Naive thymus-derived CD4-positive, alpha-beta T cell (primary cell): Measurements from ENCODE around the gene SCRG1. TPM values are rescaled to one million over a fixed set of nuclear protein-coding genes. Genes with fewer than 3 reads are reported as not detected.

Experiments used
- ATAC-seq: fragments of 150-1000 bp; cut with Tn5 transposase; 2 replicates; pipeline ENCODE4 v1.10.0; 2021; ENCODE audit warnings: mild to moderate bottlenecking, moderate library complexity
- CTCF ChIA-PET: fragments of 350-600 bp; sonication (Branson Sonifier 250); formaldehyde crosslinking; loops from one replicate; lab custom pipeline; 2021; ENCODE audit warnings: antibody characterized with exemption; lab: Charles Lee
- POLR2A ChIA-PET: fragments of 350-600 bp; sonication (Branson Sonifier 250); formaldehyde crosslinking; loops from one replicate; lab custom pipeline; 2021; ENCODE audit warnings: antibody characterized with exemption, inconsistent platforms; lab: Charles Lee
- DNase-seq, 9 donors: peaks; one replicate each; pipeline versions ENCODE4 v3.0.0 to v3.0.0-alpha.2; 2020 to 2022; ENCODE audit warnings: mixed read lengths in 1 of 9
- H3K27ac ChIP-seq: one replicate; pipeline ENCODE4 v1.7.0; 2013; ENCODE audit warnings: mild to moderate bottlenecking, low read depth, low read length, moderate library complexity
- H3K27me3 ChIP-seq, 2 donors: one replicate each; pipeline ENCODE4 v1.7.0; 2013; ENCODE audit warnings: low read length in 2 of 2, mild to moderate bottlenecking in 2 of 2, moderate library complexity in 2 of 2; ENCODE audit not compliant: control insufficient read depth in 2 of 2, insufficient read depth in 2 of 2
- H3K36me3 ChIP-seq, 3 experiments: 1 replicate in 2 of 3; 2 replicates in 1 of 3; pipeline ENCODE4 v1.7.0; 2013; ENCODE audit warnings: low read length in 3 of 3, mild to moderate bottlenecking in 3 of 3, moderate library complexity in 1 of 3; ENCODE audit not compliant: insufficient read depth in 3 of 3, control insufficient read depth in 2 of 3
- H3K4me1 ChIP-seq, 2 donors: one replicate each; pipeline ENCODE4 v1.7.0; 2013; ENCODE audit warnings: low read length in 2 of 2, mild to moderate bottlenecking in 2 of 2, moderate library complexity in 1 of 2; ENCODE audit not compliant: control insufficient read depth in 2 of 2, insufficient read depth in 2 of 2
- H3K4me3 ChIP-seq: 2 replicates; pipeline ENCODE4 v1.7.0; 2013; ENCODE audit warnings: mild to moderate bottlenecking, low read length
- H3K9me3 ChIP-seq, 3 experiments: 1 replicate in 2 of 3; 2 replicates in 1 of 3; pipeline ENCODE4 v1.7.0; 2013; ENCODE audit warnings: low read length in 3 of 3; ENCODE audit not compliant: control insufficient read depth in 2 of 3
- H3K27ac Mint-ChIP-seq, 9 donors: one replicate each; pipeline ENCODE4 v1.8.0; 2020 to 2022; ENCODE audit warnings: mixed read lengths in 9 of 9, mild to moderate bottlenecking in 8 of 9, moderate library complexity in 5 of 9, inconsistent platforms in 2 of 9
- H3K27me3 Mint-ChIP-seq, 5 donors: one replicate each; pipeline ENCODE4 v1.8.0; 2021 to 2022; ENCODE audit warnings: mixed read lengths in 5 of 5, mild to moderate bottlenecking in 1 of 5
- H3K36me3 Mint-ChIP-seq, 5 donors: one replicate each; pipeline ENCODE4 v1.8.0; 2020 to 2022; ENCODE audit warnings: mixed read lengths in 5 of 5, mild to moderate bottlenecking in 3 of 5, inconsistent platforms in 1 of 5
- H3K4me1 Mint-ChIP-seq, 7 donors: one replicate each; pipeline ENCODE4 v1.8.0; 2020 to 2022; ENCODE audit warnings: mixed read lengths in 7 of 7, mild to moderate bottlenecking in 3 of 7, inconsistent platforms in 1 of 7
- H3K4me3 Mint-ChIP-seq, 10 donors: one replicate each; pipeline ENCODE4 v1.8.0; 2020 to 2022; ENCODE audit warnings: mild to moderate bottlenecking in 10 of 10, mixed read lengths in 10 of 10, moderate library complexity in 6 of 10, inconsistent platforms in 2 of 10
- H3K9me3 Mint-ChIP-seq, 11 donors: one replicate each; pipeline ENCODE4 v1.8.0; 2020 to 2022; ENCODE audit warnings: mixed read lengths in 11 of 11, mild to moderate bottlenecking in 4 of 11, inconsistent platforms in 1 of 11, moderate library complexity in 1 of 11
- intact Hi-C, 2 donors: fragments of 100-400 bp; cut with micrococcal nuclease; formaldehyde crosslinking; loops; one replicate each; pipeline ENCODE4 v1.15.1; 2023
- polyA plus RNA-seq, 2 donors: library from polyadenylated mRNA; unstranded; fragments of 300-500 nt; fragmentation: Illumina TruSeq; gene quantifications; one replicate each; pipeline ENCODE4 v1.2.3, GENCODE V29; 2021
- total RNA-seq, 6 experiments: library from RNA in 5 of 6; stranded (reverse) in 5 of 6; gene quantifications; 1 replicate in 5 of 6; 2 replicates in 1 of 6; pipeline ENCODE4 v1.2.3 and lab custom pipeline; 2021 to 2026

The SCRG1 gene
- total and polyA plus RNA-seq, 7 experiments from 2014 or later = not detected

- ChIA-PET CTCF (no interaction called here), POLR2A (no interaction called here)
- Histone ChIP-seq H3K36me3 (no peaks in the 10 kb centered on the region), H3K9me3 (no peaks in the 10 kb centered on the region), H3K4me1 (no peaks in the 10 kb centered on the region), H3K4me3 (no peak overlapping the region), H3K27ac (no peak overlapping the region), H3K27me3 (no peaks in the 10 kb centered on the region)
- no peak overlapping the region for H3K4me3 Mint-ChIP-seq
- intact Hi-C loops = no loop called here
- no peaks in the 10 kb centered on the region for H3K9me3 Mint-ChIP-seq
- no peak for DNase-seq
- peaks cover 0 to 39% (median 28%) of the 10 kb centered on the region in 5 donors for H3K27me3 Mint-ChIP-seq
- peaks cover 0 to 2% (median 0%) of the 10 kb centered on the region in 7 donors for H3K4me1 Mint-ChIP-seq
- H3K27ac Mint-ChIP-seq = no peak overlapping the region
- ATAC-seq = no peak
- peaks cover 0 to 18% (median 0%) of the 10 kb centered on the region in 5 donors for H3K36me3 Mint-ChIP-seq
These were observed 7.2 kb downstream of the SCRG1 start for GRCh38 chr4:173391701-173392100.

GRCh38 chr4:173386751-173387150 is 12.2 kb downstream of the SCRG1 start:
- ChIA-PET POLR2A (no interaction called here), CTCF (interaction anchor here (1.2 kb wide), 1 partner anchor 68 kb away, joined by 4 read pairs; no protein-coding TSS in a partner anchor)
- Histone ChIP-seq H3K36me3 (no peaks in the 10 kb centered on the region), H3K4me3 (no peak overlapping the region), H3K27me3 (no peaks in the 10 kb centered on the region), H3K4me1 (no peaks in the 10 kb centered on the region), H3K9me3 (no peaks in the 10 kb centered on the region), H3K27ac (no peak overlapping the region)
- H3K36me3 Mint-ChIP-seq = peaks cover 0 to 2% (median 0%) of the 10 kb centered on the region in 5 donors
- H3K4me3 Mint-ChIP-seq = no peak overlapping the region
- intact Hi-C loops = no loop called here
- ATAC-seq (no peak), DNase-seq (no peak)
- peaks cover 3 to 46% (median 25%) of the 10 kb centered on the region in 5 donors for H3K27me3 Mint-ChIP-seq
- peaks cover 0 to 4% (median 0%) of the 10 kb centered on the region in 7 donors for H3K4me1 Mint-ChIP-seq
- H3K27ac Mint-ChIP-seq = no peak overlapping the region
- no peaks in the 10 kb centered on the region for H3K9me3 Mint-ChIP-seq

- intact Hi-C loops = no loop called here
- no peak for ATAC-seq
- Histone ChIP-seq H3K27me3 (peaks cover 0 to 8% of the 10 kb centered on the region in 2 donors), H3K4me1 (no peaks in the 10 kb centered on the region), H3K36me3 (no peaks in the 10 kb centered on the region), H3K27ac (no peak overlapping the region), H3K4me3 (no peak overlapping the region), H3K9me3 (no peaks in the 10 kb centered on the region)
- CTCF ChIA-PET = no interaction called here
- POLR2A ChIA-PET = interaction anchor here (0.8 to 1.6 kb wide), 2 partner anchors 13 to 49 kb away, joined by 3 to 16 read pairs; partner anchors contain the start of gene HMGB2
- no peak overlapping the region for H3K4me3 Mint-ChIP-seq
- H3K27ac Mint-ChIP-seq = peak overlapping the region in 1 of 9 donors; percentile 2
- H3K9me3 Mint-ChIP-seq = no peaks in the 10 kb centered on the region
- peaks cover 0 to 10% (median 0%) of the 10 kb centered on the region in 7 donors for H3K4me1 Mint-ChIP-seq
- H3K36me3 Mint-ChIP-seq = peaks cover 0 to 9% (median 0%) of the 10 kb centered on the region in 5 donors
- H3K27me3 Mint-ChIP-seq = peaks cover 4 to 47% (median 23%) of the 10 kb centered on the region in 5 donors
- no peak for DNase-seq
These were observed 16.6 kb downstream of the SCRG1 start for GRCh38 chr4:173382349-173382748.

GRCh38 chr4:173381610-173382009 is 17.3 kb downstream of the SCRG1 start:
- intact Hi-C loops = no loop called here
- peaks cover 0 to 9% (median 0%) of the 10 kb centered on the region in 5 donors for H3K36me3 Mint-ChIP-seq
- ATAC-seq (no peak), DNase-seq (no peak)
- ChIA-PET POLR2A (no interaction called here), CTCF (no interaction called here)
- peaks cover 0 to 8% of the 10 kb centered on the region in 2 donors for H3K27me3 ChIP-seq
- H3K4me1 ChIP-seq = no peaks in the 10 kb centered on the region
- no peak overlapping the region for H3K4me3 Mint-ChIP-seq
- no peak overlapping the region for H3K27ac Mint-ChIP-seq
- H3K9me3 Mint-ChIP-seq = no peaks in the 10 kb centered on the region
- H3K4me1 Mint-ChIP-seq = peaks cover 0 to 7% (median 0%) of the 10 kb centered on the region in 7 donors
- H3K9me3 ChIP-seq = no peaks in the 10 kb centered on the region
- no peaks in the 10 kb centered on the region for H3K36me3 ChIP-seq
- peaks cover 4 to 43% (median 23%) of the 10 kb centered on the region in 5 donors for H3K27me3 Mint-ChIP-seq
- H3K4me3 ChIP-seq = no peak overlapping the region
- no peak overlapping the region for H3K27ac ChIP-seq

- DNase-seq (no peak), ATAC-seq (no peak)
- H3K27ac ChIP-seq = no peak overlapping the region
- H3K4me3 ChIP-seq = no peak overlapping the region
- H3K4me1 ChIP-seq = no peaks in the 10 kb centered on the region
- peaks cover 0 to 8% (median 0%) of the 10 kb centered on the region in 7 donors for H3K4me1 Mint-ChIP-seq
- intact Hi-C loops = no loop called here
- no peaks in the 10 kb centered on the region for H3K9me3 Mint-ChIP-seq
- ChIA-PET POLR2A (no interaction called here), CTCF (no interaction called here)
- H3K27me3 Mint-ChIP-seq = peaks cover 4 to 44% (median 23%) of the 10 kb centered on the region in 5 donors
- H3K27me3 ChIP-seq = peaks cover 0 to 8% of the 10 kb centered on the region in 2 donors
- H3K4me3 Mint-ChIP-seq = no peak overlapping the region
- H3K9me3 ChIP-seq = no peaks in the 10 kb centered on the region
- H3K36me3 Mint-ChIP-seq = peaks cover 0 to 12% (median 0%) of the 10 kb centered on the region in 5 donors
- no peaks in the 10 kb centered on the region for H3K36me3 ChIP-seq
- H3K27ac Mint-ChIP-seq = no peak overlapping the region
These were observed 17.9 kb downstream of the SCRG1 start for GRCh38 chr4:173380987-173381386.

GRCh38 chr4:173379929-173380328 is 19.0 kb downstream of the SCRG1 start:
- POLR2A ChIA-PET = no interaction called here
- peaks cover 0 to 15% (median 0%) of the 10 kb centered on the region in 5 donors for H3K36me3 Mint-ChIP-seq
- intact Hi-C loops = loop anchor here in 1 of 2 donors (1.0 kb wide), 1 partner anchor 9 kb away; no protein-coding TSS in a partner anchor
- Histone ChIP-seq H3K4me3 (no peak overlapping the region), H3K27ac (no peak overlapping the region), H3K27me3 (peaks cover 0 to 8% of the 10 kb centered on the region in 2 donors), H3K4me1 (no peaks in the 10 kb centered on the region), H3K36me3 (no peaks in the 10 kb centered on the region), H3K9me3 (no peaks in the 10 kb centered on the region)
- H3K4me3 Mint-ChIP-seq = no peak overlapping the region
- H3K9me3 Mint-ChIP-seq = no peaks in the 10 kb centered on the region
- DNase-seq (no peak), ATAC-seq (no peak)
- peaks cover 0 to 13% (median 0%) of the 10 kb centered on the region in 7 donors for H3K4me1 Mint-ChIP-seq
- H3K27ac Mint-ChIP-seq = no peak overlapping the region
- peaks cover 4 to 45% (median 23%) of the 10 kb centered on the region in 5 donors for H3K27me3 Mint-ChIP-seq
- CTCF ChIA-PET = no interaction called here

- Histone ChIP-seq H3K36me3 (no peaks in the 10 kb centered on the region), H3K27me3 (peaks cover 0 to 18% of the 10 kb centered on the region in 2 donors), H3K27ac (no peak overlapping the region), H3K4me3 (no peak overlapping the region), H3K9me3 (no peaks in the 10 kb centered on the region), H3K4me1 (peaks cover 5 to 6% of the 10 kb centered on the region in 2 donors)
- no peak for DNase-seq
- ChIA-PET CTCF (no interaction called here), POLR2A (interaction anchor here (0.6 to 9.4 kb wide), 2 partner anchors 42 to 77 kb away, joined by 4 to 209 read pairs; partner anchors contain the start of gene HMGB2)
- intact Hi-C loops = loop anchor here in 1 of 2 donors (5.0 kb wide), 1 partner anchor 1148 kb away; the partner anchor contains the start of gene HPGD
- peaks cover 7 to 22% (median 12%) of the 10 kb centered on the region in 7 donors for H3K4me1 Mint-ChIP-seq
- peaks cover 2 to 34% (median 17%) of the 10 kb centered on the region in 5 donors for H3K27me3 Mint-ChIP-seq
- H3K27ac Mint-ChIP-seq = no peak overlapping the region
- no peak overlapping the region for H3K4me3 Mint-ChIP-seq
- peaks cover 0 to 18% (median 0%) of the 10 kb centered on the region in 5 donors for H3K36me3 Mint-ChIP-seq
- H3K9me3 Mint-ChIP-seq = peaks cover 0 to 3% (median 0%) of the 10 kb centered on the region in 11 donors
- ATAC-seq = no peak
These were observed 24.3 kb downstream of the SCRG1 start for GRCh38 chr4:173374588-173374987.
